GM04503 (cell line): ENCODE data around the gene NHERF1.

ENCODE experiments used
- DNase-seq: peaks from one replicate; pipeline ENCODE4 v3.0.0-alpha.2; 2012; ENCODE audit warnings: low read depth

Gene NHERF1

GRCh38 chr17:74748529-74749278 lies at the start of gene NHERF1:
Gene NHERF1 (plus strand): TSS chr17:74748628. CDS start chr17:74748847, 219 bp downstream.
- DNase-seq: peak; percentile 48

GRCh38 chr17:74699236-74699635 lies 49.2 kb upstream of the NHERF1 start:
- DNase-seq: no peak

GRCh38 chr17:74702116-74702871 lies 46.1 kb upstream of the NHERF1 start:
- no peak for DNase-seq

- no peak for DNase-seq
Observed at GRCh38 chr17:74703311-74703710, 45.1 kb upstream of the NHERF1 start.

- DNase-seq: no peak
Observed at GRCh38 chr17:74704544-74704943, 43.9 kb upstream of the NHERF1 start.

GRCh38 chr17:74711058-74711824 lies 37.2 kb upstream of the NHERF1 start:
- no peak for DNase-seq

- DNase-seq: no peak
Observed at GRCh38 chr17:74712301-74712700, 36.1 kb upstream of the NHERF1 start.

- no peak for DNase-seq
Observed at GRCh38 chr17:74712756-74713155, 35.7 kb upstream of the NHERF1 start, which contains the start of gene CD300LF. Gene CD300LF (minus strand): TSS chr17:74712923. CDS start chr17:74712866, 57 bp downstream.

GRCh38 chr17:74713171-74713755 lies 35.2 kb upstream of the NHERF1 start:
- no peak for DNase-seq

- no peak for DNase-seq
Observed at GRCh38 chr17:74715144-74715543, 33.3 kb upstream of the NHERF1 start.

GRCh38 chr17:74720506-74720905 lies 27.9 kb upstream of the NHERF1 start:
- no peak for DNase-seq

- no peak for DNase-seq
Observed at GRCh38 chr17:74722782-74723181, 25.6 kb upstream of the NHERF1 start.

GRCh38 chr17:74723891-74724290 lies 24.5 kb upstream of the NHERF1 start:
- DNase-seq: no peak

GRCh38 chr17:74725111-74725510 lies 23.3 kb upstream of the NHERF1 start:
- DNase-seq: no peak

GRCh38 chr17:74728033-74728701 lies 20.3 kb upstream of the NHERF1 start:
- no peak for DNase-seq

- no peak for DNase-seq
Observed at GRCh38 chr17:74728702-74729075, 19.7 kb upstream of the NHERF1 start.

- DNase-seq: no peak
Observed at GRCh38 chr17:74729368-74729767, 19.1 kb upstream of the NHERF1 start.

- DNase-seq: no peak
Observed at GRCh38 chr17:74729866-74730265, 18.6 kb upstream of the NHERF1 start.

- no peak for DNase-seq
Observed at GRCh38 chr17:74730491-74731346, 17.7 kb upstream of the NHERF1 start.

GRCh38 chr17:74731347-74731605 lies 17.2 kb upstream of the NHERF1 start:
- DNase-seq: no peak
